HCT116 (cell line): ENCODE data around the gene TARBP2.
A peak's percentile ranks its signal among the peaks of the same experiment; 100 is the strongest.

Experiments
- CEBPB ChIP-seq: IDR thresholded peaks from 2 replicates; pipeline ENCODE4 v1.6.1; 2012; ENCODE audit warnings: low read depth
- CTCF ChIP-seq, 3 experiments: fragments of 200-600 bp in 1 of 3; sonication (generic) in 1 of 3; IDR thresholded peaks in 2 of 3; conservative IDR thresholded peaks in 1 of 3; 2 replicates each; pipeline ENCODE4 v1.5.1; 2012 to 2017; ENCODE audit warnings: low read depth in 2 of 3, low read length in 2 of 3, antibody characterized with exemption in 1 of 3, borderline replicate concordance in 1 of 3, control low read depth in 1 of 3, mild to moderate bottlenecking in 1 of 3, mixed read lengths in 1 of 3, mixed run types in 1 of 3, moderate library complexity in 1 of 3; ENCODE audit not compliant: insufficient read depth in 1 of 3
- EZH2 ChIP-seq: fragments of 200-600 bp; sonication (generic); IDR thresholded peaks from 2 replicates; pipeline ENCODE4 v1.6.1; 2017; ENCODE audit warnings: antibody characterized with exemption, mixed run types
- FOSL1 ChIP-seq: IDR thresholded peaks from 2 replicates; pipeline ENCODE4 v1.6.1; 2012; ENCODE audit warnings: low read depth
- POLR2A ChIP-seq: IDR thresholded peaks from 2 replicates; pipeline ENCODE4 v1.7.0; 2011; ENCODE audit warnings: borderline replicate concordance; ENCODE audit not compliant: insufficient read depth, insufficient read length; ENCODE audit errors: extremely low read depth
- POLR2AphosphoS5 ChIP-seq: IDR thresholded peaks from 2 replicates; pipeline ENCODE4 v1.6.1; 2011; ENCODE audit warnings: mild to moderate bottlenecking, low read depth, low read length, moderate library complexity
- RAD21 ChIP-seq: IDR thresholded peaks from 2 replicates; pipeline ENCODE4 v1.6.1; 2012; ENCODE audit warnings: low read depth, mild to moderate bottlenecking
- YY1 ChIP-seq: IDR thresholded peaks from 2 replicates; pipeline ENCODE4 v1.6.1; 2011; ENCODE audit warnings: low read length, low read depth, moderate library complexity, mild to moderate bottlenecking; ENCODE audit not compliant: insufficient replicate concordance; ENCODE audit errors: extremely low read depth
- ZNF274 ChIP-seq: fragments of 200-500 bp; sonication (Bioruptor generic); IDR thresholded peaks from 2 replicates; pipeline ENCODE4 v1.6.1; 2014; ENCODE audit warnings: mild to moderate bottlenecking, low read depth, low read length, inconsistent platforms
- TF ChIP-seq, protein P1 (sequence below): IDR thresholded peaks from 2 replicates; pipeline ENCODE4 v1.6.1; 2012; ENCODE audit warnings: low read depth
- TF ChIP-seq, protein P2 (sequence below): IDR thresholded peaks from 2 replicates; pipeline ENCODE4 v1.6.1; 2012

GRCh38 chr12:53543539-53543938 lies 42.5 kb downstream of the TARBP2 start:
- TF ChIP-seq EZH2 (no peak), ZNF274 (no peak), CTCF (IDR thresholded peaks at IDR 0.05 in 2 of 3, conservative IDR thresholded peaks at IDR 0.05 in 1 of 3; ENCODE audit: borderline replicate concordance in 1 of 3, insufficient read depth in 1 of 3, low read depth in 2 of 3, low read length in 2 of 3) (peak; percentile 83 to 98 (median 90)), RAD21 (peak; percentile 77), YY1 (no peak), POLR2AphosphoS5 (no peak), POLR2A (no peak), CEBPB (no peak), FOSL1 (no peak)
- TF ChIP-seq, protein P1, sequence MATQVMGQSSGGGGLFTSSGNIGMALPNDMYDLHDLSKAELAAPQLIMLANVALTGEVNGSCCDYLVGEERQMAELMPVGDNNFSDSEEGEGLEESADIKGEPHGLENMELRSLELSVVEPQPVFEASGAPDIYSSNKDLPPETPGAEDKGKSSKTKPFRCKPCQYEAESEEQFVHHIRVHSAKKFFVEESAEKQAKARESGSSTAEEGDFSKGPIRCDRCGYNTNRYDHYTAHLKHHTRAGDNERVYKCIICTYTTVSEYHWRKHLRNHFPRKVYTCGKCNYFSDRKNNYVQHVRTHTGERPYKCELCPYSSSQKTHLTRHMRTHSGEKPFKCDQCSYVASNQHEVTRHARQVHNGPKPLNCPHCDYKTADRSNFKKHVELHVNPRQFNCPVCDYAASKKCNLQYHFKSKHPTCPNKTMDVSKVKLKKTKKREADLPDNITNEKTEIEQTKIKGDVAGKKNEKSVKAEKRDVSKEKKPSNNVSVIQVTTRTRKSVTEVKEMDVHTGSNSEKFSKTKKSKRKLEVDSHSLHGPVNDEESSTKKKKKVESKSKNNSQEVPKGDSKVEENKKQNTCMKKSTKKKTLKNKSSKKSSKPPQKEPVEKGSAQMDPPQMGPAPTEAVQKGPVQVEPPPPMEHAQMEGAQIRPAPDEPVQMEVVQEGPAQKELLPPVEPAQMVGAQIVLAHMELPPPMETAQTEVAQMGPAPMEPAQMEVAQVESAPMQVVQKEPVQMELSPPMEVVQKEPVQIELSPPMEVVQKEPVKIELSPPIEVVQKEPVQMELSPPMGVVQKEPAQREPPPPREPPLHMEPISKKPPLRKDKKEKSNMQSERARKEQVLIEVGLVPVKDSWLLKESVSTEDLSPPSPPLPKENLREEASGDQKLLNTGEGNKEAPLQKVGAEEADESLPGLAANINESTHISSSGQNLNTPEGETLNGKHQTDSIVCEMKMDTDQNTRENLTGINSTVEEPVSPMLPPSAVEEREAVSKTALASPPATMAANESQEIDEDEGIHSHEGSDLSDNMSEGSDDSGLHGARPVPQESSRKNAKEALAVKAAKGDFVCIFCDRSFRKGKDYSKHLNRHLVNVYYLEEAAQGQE, result no peak
- TF ChIP-seq, protein P2, sequence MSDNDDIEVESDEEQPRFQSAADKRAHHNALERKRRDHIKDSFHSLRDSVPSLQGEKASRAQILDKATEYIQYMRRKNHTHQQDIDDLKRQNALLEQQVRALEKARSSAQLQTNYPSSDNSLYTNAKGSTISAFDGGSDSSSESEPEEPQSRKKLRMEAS, result no peak
